ENCODE data around the gene OPCML.

Gene OPCML

DNA sequence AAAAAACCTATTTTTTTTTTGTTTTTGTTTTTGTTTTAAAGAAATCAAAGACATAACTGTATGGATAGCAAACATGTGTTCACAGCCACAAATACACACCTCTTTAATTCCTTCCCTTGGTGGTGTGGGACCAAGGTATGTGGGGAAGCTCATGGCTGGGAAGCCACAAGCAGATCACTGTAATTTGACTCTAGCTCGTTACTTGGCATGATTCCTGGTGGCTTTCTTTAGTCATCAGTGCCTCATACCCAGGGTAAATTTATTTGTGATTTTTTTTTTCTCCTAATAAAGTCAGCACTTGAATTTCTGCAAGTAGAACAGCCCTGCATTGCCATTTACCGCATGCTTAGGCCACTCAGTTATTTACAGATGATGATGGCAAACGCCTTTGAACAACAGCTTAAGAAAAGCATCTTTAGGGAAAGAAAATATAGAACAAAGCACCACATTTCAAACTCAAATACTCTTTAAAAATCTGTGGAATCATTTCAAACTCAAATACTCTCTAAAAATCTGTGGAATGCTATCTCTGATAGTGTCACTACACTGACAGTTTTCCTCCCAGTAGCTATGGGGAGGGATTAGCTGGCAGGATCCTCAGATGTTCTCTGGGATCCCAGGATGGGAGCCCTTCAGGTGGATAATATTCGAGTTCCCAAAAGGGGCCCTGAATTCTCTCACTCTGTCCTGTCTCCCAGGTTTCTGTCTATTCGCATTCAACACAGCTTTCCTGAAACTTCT is 687.2 kb downstream of the OPCML start:
- no peak for DNase-seq (ENCODE audit: low spot score)

- DNase-seq (ENCODE audit: low spot score), result no peak
These were observed 691.6 kb downstream of the OPCML start for GRCh38 chr11:132840660-132841059.

DNA sequence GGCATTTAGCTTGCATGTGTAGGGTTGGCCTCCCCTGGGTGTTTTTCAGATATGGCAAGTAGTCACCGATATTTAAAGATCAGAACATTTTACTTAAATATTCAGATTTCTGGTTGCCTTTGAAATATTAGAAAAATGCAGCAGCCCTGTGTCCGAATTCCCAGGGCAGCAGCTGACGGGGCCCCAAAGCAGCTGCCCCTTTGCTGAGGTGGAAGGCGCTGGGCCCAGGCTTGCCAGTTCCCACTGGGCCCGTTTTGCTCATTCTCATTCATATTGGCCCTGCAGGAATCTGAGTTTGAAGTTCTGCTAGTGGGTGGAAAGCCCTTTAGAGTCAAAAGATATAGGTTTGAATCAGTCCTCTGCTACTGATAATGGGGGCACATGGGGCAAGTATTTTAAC is 692.1 kb downstream of the OPCML start:
- DNase-seq (ENCODE audit: low spot score), result no peak

- no peak for DNase-seq (ENCODE audit: low spot score)
These were observed 692.9 kb downstream of the OPCML start for GRCh38 chr11:132839236-132839945.

DNA sequence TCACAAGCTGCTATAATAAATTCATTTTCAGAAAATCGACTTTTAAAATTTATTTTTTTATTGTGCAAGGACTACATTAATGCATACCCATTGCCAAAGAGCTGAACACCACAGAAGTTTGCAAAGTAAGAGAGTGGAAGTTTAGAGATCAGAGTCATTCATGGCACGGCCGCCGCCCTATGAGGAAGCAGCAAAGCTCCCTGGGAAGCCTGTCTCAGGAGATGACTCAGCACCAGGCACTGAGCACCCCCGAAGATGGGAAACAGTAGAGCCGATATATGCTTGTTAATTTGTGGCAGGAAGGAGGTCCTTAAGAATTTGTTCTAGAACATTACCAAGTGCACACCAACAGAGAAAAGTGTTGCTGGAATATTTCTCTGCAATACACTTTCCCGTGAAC is 693.7 kb downstream of the OPCML start:
- no peak for DNase-seq (ENCODE audit: low spot score)

- DNase-seq (ENCODE audit: low spot score), result no peak
These were observed 701.0 kb downstream of the OPCML start for GRCh38 chr11:132831272-132831671.

GRCh38 chr11:132824642-132825041 is 707.7 kb downstream of the OPCML start:
- no peak for DNase-seq (ENCODE audit: low spot score)

DNA sequence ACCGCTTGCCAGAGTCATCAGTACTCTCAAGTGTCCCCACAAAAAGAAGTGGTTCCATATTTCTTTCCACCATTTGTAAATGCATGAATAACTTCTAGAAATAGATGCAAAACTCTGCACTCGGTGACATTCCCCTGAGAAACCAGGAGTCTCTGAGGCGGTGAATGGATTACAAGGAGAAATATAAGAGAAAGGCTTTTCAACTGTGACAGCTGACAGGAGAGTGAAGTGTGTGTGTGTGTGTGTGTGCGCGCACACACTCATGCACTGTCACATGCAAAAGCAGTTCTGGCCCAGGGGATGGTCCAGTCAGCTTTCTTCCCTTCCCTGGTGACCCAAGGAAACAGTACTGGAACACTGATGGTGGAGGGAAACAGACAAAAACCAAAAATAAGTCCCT is 710.0 kb downstream of the OPCML start:
- DNase-seq (ENCODE audit: low spot score), result no peak

- no peak for DNase-seq (ENCODE audit: low spot score)
These were observed 710.8 kb downstream of the OPCML start for GRCh38 chr11:132821499-132821898.

- no peak for DNase-seq (ENCODE audit: low spot score)
These were observed 711.3 kb downstream of the OPCML start for GRCh38 chr11:132821014-132821413.

- DNase-seq (ENCODE audit: low spot score), result no peak
These were observed 713.4 kb downstream of the OPCML start for GRCh38 chr11:132818951-132819350.

- no peak for DNase-seq (ENCODE audit: low spot score)
These were observed 714.9 kb downstream of the OPCML start for GRCh38 chr11:132817387-132817786.

- no peak for DNase-seq (ENCODE audit: low spot score)
These were observed 717.9 kb downstream of the OPCML start for GRCh38 chr11:132814410-132814809.

GRCh38 chr11:132811649-132812048 is 720.7 kb downstream of the OPCML start:
- no peak for DNase-seq (ENCODE audit: low spot score)

DNA sequence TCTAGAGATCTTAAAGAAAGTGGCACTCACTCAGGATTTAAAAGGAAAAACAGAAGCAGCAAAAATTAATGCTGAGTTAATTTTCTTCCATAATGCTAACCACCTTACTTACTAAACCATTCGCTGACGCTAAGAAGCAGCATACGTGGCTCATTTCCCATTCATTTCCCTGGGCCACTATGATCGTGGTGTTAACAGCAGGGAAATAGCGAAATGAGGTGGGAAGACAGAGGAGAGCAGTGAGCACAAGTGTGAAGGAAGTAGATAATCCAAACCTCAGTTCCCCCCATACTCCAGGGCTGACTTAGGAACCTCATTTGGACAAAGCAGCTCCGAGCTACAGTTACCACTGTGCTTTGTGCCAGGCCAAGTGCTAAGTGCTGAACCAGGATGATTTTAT is 723.2 kb downstream of the OPCML start:
- no peak for DNase-seq (ENCODE audit: low spot score)

DNA sequence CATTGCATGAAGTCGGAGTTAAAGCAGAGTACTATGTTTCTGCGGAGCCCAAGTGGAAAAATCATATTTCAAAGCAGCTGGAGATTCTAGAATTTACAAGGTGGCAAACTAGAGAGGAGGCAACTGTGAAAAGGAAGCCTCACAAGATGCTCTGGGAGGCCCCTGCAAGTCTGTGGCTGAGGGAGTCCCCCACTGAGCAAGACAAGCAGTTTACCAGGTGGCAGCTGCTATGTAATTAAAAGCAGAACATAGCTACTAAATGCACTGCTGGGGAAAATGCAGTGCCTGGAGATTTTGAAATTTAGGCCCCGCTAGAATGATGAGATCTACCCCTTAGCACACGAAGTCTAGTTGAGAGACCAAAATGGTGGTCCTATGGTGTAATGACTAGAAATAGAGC is 728.0 kb downstream of the OPCML start:
- no peak for DNase-seq (ENCODE audit: low spot score)

GRCh38 chr11:132803436-132803835 is 728.9 kb downstream of the OPCML start:
- DNase-seq (ENCODE audit: low spot score), result no peak

GRCh38 chr11:132802947-132803346 is 729.4 kb downstream of the OPCML start:
- no peak for DNase-seq (ENCODE audit: low spot score)

GRCh38 chr11:132793831-132794230 is 738.5 kb downstream of the OPCML start:
- no peak for DNase-seq (ENCODE audit: low spot score)

- no peak for DNase-seq (ENCODE audit: low spot score)
These were observed 739.8 kb downstream of the OPCML start for GRCh38 chr11:132792341-132793140.

GRCh38 chr11:132790971-132791370 is 741.3 kb downstream of the OPCML start:
- no peak for DNase-seq (ENCODE audit: low spot score)

DNA sequence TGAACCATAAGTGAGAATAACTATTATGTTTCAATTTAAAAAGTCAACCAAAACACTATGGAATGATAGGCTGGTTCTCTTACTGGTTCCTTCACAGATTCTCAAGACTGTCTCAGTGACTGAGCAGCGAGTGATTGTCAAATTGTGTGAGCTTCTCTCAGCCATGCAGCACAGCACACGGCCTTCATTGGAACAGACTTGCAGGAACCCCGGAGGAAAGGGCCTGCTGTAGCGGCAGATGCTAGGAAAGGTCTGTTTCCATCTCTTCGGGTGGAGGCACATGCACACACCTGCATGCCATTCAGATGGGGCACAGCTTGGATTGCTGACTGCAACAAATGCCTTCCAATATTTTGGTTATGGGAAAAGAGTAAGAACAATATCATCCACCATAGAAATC is 741.8 kb downstream of the OPCML start:
- no peak for DNase-seq (ENCODE audit: low spot score)

GRCh38 chr11:132788816-132789325 is 743.4 kb downstream of the OPCML start:
- DNase-seq (ENCODE audit: low spot score), result no peak
